ENCODE data around the gene SASH3.
"Not testable (repeated sequence)": the region's sequence is repeated elsewhere in the genome, so short reads cannot be mapped to it uniquely, and the experiment has no call there.

The SASH3 gene

DNA sequence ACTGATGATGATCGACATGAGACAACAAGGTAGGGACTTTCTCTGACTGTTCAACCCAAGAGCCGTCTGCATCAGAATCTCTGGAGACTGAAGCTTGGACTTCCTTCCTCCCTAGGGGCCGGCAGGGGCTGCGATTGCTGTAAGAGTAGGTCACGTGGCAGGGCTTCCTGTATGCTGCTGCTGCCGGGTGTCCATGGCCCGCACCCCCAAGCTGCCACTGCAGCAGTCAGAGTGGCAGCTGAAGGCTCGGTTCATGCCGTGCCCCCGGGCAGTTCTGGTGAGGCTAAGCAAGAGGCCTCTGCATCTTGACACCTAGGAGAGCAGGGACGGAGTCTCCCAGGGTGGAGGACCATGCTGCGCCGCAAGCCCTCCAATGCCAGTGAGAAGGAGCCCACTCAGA is at the start of gene SASH3:
SASH3 (plus strand) TSS at position 203 of the 400 bp plus-strand sequence; CDS start at position 352, 149 bp downstream.
- no peak for TF ChIP-seq JUND (IDR thresholded peaks at IDR 0.05; ENCODE audit: low read depth)
- no peak for DNase-seq (ENCODE audit: low read depth in 1 of 2, low spot score in 1 of 2)
- in situ Hi-C loops (cut with HindIII; ENCODE audit: low pct_unique_long_range_greater_than_20kb, low sequenced_read_pairs): no loop called here

DNA sequence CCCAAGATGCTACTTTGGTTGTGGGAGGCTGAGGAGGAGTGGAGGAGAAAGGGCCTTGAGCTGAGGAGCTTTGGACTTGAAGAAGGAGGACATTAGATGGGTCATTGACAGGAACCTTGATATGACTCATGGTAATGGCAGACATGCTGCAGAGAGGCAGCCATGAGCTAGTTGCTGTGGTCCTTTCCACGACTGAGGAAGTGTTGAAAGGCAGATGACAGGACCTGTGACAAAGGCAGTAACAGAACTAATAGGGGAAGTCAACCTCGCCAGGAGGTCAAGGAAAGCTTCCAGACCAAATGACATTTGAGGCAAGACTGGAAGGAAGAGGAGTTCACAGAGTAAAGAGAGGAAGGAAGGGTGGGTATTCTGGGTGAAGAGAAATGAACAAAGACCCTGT is 48.5 kb upstream of the SASH3 start:
- no peak for DNase-seq (ENCODE audit: low read depth in 1 of 2, low spot score in 1 of 2)
- TF ChIP-seq JUND (IDR thresholded peaks at IDR 0.05; ENCODE audit: low read depth): no peak
- in situ Hi-C loops (cut with HindIII; ENCODE audit: low pct_unique_long_range_greater_than_20kb, low sequenced_read_pairs): no loop called here

DNA sequence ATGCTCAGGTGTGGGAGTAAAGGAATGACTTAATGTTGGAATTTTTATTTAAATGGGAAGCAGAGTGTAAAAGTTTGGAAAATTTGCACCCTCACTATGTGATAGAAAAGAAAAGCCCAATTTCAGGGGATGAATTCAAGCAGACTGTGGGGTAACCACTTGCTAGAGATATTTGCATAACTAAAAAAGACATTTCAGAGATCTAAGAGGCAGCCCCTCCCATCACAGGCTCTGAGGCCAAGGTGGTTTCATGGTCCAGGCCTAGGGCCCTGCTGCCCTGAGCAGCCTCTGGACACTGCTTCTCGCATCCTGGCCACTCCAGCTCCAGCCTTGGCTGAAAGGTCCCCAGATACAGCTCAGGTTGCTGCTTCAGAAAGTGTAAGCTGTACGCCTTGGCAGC is 46.9 kb upstream of the SASH3 start:
- no peak for DNase-seq (ENCODE audit: low read depth in 1 of 2, low spot score in 1 of 2)
- TF ChIP-seq JUND (IDR thresholded peaks at IDR 0.05; ENCODE audit: low read depth): no peak
- in situ Hi-C loops (cut with HindIII; ENCODE audit: low pct_unique_long_range_greater_than_20kb, low sequenced_read_pairs): no loop called here

DNA sequence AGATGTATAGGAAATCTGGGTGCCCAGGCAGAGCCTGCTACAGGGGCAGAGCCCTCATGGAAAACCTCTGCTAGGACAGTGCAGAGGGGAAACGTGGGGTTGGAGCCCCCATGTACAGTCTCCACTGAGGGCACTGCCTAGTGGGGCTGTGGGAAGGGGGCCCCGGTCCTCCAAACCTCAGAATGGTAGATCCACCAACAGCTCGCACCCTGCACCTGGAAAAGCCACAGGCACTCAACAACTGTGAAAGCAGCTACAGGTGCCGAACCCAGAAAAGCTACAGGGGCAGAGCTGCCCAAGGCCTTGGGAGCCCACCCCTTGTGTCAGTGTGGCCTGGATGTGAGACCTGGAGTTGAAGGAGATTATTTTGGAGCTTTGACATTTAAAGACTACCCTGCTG is 46.4 kb upstream of the SASH3 start:
- in situ Hi-C loops (cut with HindIII; ENCODE audit: low pct_unique_long_range_greater_than_20kb, low sequenced_read_pairs): no loop called here
- no peak for DNase-seq (ENCODE audit: low read depth in 1 of 2, low spot score in 1 of 2)
- TF ChIP-seq JUND (IDR thresholded peaks at IDR 0.05; ENCODE audit: low read depth): no peak

DNA sequence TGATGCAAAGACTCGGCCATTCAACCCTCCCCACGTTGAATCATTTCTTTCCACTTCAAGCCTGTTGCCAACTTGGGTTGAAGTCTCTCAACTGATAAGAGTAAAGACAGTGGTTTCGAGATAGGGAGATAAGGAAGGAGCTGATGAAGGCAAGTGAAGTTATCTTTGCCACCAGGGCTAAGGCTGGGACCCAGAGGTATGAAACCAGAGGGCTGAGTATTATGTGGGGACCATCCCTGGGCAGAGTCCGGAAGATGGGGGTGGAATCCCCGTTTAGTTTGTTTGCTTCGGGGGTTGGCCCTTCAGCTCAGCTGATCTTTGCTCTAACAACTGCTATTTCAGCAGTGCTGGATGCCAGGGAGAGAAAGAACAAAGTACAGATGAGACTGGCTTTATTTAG is 43.3 kb upstream of the SASH3 start:
- in situ Hi-C loops (cut with HindIII; ENCODE audit: low pct_unique_long_range_greater_than_20kb, low sequenced_read_pairs): no loop called here
- DNase-seq (ENCODE audit: low read depth in 1 of 2, low spot score in 1 of 2): no peak
- no peak for TF ChIP-seq JUND (IDR thresholded peaks at IDR 0.05; ENCODE audit: low read depth)

DNA sequence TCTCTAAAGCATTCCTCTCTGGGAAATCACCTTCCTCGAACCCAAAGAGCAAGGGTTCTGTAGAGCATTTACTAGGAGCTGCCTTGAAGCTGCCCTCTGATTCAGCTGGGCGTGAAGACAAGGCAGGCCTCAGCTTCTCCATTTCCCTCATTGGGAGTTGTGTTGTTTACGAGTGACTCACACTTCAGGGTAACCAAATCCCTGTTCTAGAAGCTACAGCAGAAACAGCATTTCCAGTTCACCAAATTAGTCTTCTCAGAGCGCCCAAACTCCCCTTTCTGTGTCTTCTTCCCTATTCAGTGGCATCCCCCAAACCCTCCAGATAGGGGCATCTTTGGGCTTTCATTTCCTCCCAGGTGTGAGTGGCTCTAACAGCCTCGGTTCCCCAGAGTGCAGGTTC is 41.8 kb upstream of the SASH3 start:
- DNase-seq (ENCODE audit: low read depth in 1 of 2, low spot score in 1 of 2): no peak
- in situ Hi-C loops (cut with HindIII; ENCODE audit: low pct_unique_long_range_greater_than_20kb, low sequenced_read_pairs): no loop called here
- no peak for TF ChIP-seq JUND (IDR thresholded peaks at IDR 0.05; ENCODE audit: low read depth)

DNA sequence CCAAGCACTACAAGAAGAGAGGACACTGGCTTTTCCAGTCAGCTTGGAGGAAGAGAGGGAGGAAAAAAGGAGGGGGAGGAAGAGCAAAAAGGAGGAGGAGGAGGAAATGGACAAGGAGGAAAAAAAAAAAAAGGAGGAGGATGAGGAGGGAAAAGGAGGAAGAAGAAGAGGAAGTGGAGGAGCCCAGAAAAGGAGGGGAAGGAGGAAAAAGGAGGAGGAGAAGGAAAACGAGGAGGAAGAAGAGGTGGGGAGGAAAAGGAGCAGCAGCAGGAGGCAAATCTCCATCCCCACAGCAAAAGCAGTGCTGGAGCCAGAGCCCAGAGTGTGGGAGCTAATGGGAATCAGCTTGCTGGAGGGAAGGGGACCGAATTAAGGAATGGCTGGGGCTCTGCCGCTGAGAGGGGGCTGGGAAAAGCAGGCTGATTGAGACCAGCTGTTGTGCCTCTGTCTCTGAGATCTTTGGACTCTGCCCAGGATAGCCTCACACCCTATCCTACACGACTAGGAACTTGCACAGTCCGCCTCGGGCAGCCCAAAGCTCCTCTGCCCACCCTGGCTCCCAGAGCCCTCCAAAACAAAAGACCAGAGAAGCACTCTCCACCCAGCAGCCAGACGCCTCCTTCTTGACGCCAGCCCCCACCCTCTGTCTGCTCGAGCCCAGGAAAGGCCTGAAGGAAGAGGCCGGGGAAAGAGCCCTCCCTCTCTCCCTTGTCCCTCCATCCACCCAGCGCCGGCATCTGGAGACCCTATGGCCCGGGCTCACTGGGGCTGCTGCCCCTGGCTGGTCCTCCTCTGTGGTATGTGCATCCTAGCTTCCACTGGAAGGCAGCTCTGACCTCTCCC is 41.1 kb upstream of the SASH3 start, which contains the start of gene XPNPEP2:
XPNPEP2 (plus strand) TSS at position 514 of the 843 bp plus-strand sequence; CDS start at position 749, 235 bp downstream.
- in situ Hi-C loops (cut with HindIII; ENCODE audit: low pct_unique_long_range_greater_than_20kb, low sequenced_read_pairs): no loop called here
- TF ChIP-seq JUND (IDR thresholded peaks at IDR 0.05; ENCODE audit: low read depth): no peak
- DNase-seq (ENCODE audit: low read depth in 1 of 2, low spot score in 1 of 2): no peak

DNA sequence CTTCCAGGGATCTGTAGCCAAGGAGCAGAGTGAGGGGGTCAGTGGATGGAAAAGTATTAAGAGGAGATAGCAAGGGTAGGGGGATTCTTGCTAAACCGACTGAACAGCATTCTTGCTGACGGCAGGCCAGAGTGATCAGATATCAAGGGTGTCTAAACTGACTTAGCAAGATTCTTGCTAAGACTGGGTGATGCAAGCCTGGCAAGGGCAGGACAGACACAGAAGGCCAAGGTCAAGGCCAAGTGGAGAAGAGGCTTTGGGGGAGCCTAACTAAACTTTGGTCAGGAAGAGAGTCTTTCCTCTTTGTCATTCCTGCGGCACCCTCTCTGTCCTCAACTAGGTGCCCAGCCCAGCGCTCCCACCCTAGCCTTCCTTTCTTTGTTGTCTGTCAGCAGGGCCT is 40.2 kb upstream of the SASH3 start:
- TF ChIP-seq JUND (IDR thresholded peaks at IDR 0.05; ENCODE audit: low read depth): no peak
- in situ Hi-C loops (cut with HindIII; ENCODE audit: low pct_unique_long_range_greater_than_20kb, low sequenced_read_pairs): no loop called here
- no peak for DNase-seq (ENCODE audit: low read depth in 1 of 2, low spot score in 1 of 2)

DNA sequence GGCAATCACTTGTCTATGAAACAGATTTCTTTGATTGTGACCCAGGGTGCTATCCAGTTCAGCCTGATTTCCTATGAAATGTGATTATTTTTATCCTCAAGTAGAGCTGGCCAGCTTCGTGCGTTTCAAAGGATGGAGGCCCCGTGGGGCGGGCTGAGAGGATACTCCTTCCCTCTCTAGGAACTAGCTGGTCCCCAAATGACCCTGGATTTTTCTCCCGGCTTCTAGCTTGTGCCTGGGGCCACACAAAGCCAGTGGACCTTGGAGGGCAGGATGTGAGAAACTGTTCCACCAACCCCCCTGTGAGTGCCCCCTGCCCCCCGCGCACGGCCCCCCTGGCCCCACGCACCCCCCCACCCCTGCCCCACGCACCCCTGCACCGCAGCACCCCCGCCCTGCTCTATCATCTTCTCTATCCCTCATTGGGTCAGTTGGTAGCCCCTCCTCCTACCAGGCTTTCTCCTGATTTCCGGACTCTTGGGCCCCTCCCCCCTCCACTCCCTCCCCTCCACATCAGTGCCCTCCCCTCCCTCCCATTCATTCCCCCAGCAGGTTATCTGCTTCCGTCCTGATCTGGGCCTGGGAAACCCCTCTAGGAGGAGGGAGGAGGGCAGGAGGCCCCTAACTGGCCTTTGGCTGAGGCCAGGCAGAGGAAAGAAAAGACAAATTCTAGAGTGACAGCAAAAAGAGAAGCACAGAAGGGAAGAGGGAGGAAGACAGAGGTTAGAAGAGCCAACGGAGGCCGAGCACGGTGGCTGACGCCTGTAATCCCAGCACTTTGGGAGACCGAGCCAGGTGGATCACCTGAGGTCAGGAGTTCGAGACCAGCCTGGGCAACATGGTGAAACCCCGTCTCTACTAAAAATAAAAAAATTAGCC is 37.6 kb upstream of the SASH3 start:
- TF ChIP-seq JUND (IDR thresholded peaks at IDR 0.05; ENCODE audit: low read depth): no peak
- in situ Hi-C loops (cut with HindIII; ENCODE audit: low pct_unique_long_range_greater_than_20kb, low sequenced_read_pairs): no loop called here
- DNase-seq (ENCODE audit: low read depth in 1 of 2, low spot score in 1 of 2): no peak

DNA sequence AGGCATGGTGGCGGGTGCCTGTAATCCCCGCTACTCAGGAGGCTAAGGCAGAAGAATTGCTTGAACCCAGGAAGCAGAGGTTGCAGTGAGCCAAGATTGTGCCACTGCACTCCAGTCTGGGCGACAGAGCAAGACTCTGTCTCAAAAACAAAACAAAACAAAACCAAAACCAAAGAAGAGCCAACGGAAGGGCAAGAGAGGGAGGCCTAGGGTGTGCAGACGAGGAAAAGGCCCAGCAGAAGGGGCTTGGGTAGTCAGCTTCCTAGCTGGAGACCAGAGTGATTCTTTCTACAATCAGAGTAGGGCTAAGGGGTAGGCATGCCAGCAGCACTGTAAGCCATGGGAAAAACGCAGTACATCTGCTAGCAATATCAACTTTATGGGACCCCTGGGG is 37.0 kb upstream of the SASH3 start:
- DNase-seq (ENCODE audit: low read depth in 1 of 2, low spot score in 1 of 2); in situ Hi-C loops (cut with HindIII; ENCODE audit: low pct_unique_long_range_greater_than_20kb, low sequenced_read_pairs): not testable (repeated sequence)

DNA sequence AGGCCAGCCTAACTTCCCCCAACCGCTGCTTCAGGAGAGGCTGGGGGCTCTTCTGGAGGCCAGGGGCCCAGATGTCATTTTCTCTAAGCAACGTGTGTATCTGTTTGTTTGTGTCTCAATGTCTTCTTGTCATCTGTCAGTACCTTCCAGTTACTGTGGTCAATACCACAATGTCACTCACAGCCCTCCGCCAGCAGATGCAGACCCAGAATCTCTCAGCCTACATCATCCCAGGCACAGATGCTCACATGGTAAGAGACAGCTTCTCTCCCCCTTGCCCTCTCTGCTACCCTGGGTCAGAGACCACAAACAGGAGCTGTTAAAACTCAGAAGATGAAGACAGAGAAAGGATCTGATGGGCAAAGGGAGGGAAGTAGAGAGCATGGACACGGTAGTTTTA is 35.9 kb upstream of the SASH3 start:
- in situ Hi-C loops (cut with HindIII; ENCODE audit: low pct_unique_long_range_greater_than_20kb, low sequenced_read_pairs): no loop called here
- no peak for TF ChIP-seq JUND (IDR thresholded peaks at IDR 0.05; ENCODE audit: low read depth)
- DNase-seq (ENCODE audit: low read depth in 1 of 2, low spot score in 1 of 2): no peak

DNA sequence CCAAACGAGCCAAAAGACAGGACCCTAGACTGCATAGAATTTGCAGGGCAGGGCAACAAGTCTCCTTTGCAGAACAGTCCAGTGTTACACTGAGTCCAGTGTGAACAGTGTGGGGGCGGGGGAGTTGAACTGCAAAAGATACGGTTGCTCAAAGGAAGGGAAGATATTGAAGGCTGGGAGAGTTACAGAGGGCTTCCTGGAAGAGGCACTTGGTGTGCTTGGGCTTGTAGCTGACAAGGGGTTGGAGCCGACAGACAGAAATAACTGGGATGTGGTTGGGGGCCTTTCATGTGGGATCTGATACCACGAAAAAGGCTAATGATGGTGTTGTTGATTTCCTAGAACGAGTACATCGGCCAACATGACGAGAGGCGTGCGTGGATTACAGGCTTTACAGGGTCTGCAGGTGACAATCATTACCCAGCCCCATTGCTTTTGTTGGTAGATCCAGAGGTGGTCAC is 34.9 kb upstream of the SASH3 start:
- DNase-seq (ENCODE audit: low read depth in 1 of 2, low spot score in 1 of 2): no peak
- TF ChIP-seq JUND (IDR thresholded peaks at IDR 0.05; ENCODE audit: low read depth): no peak
- in situ Hi-C loops (cut with HindIII; ENCODE audit: low pct_unique_long_range_greater_than_20kb, low sequenced_read_pairs): no loop called here

All from T47D (cell line).